Body of pancreas (tissue), 4 donors: ENCODE results near the gene CD160. TPM values are rescaled to one million over a fixed set of nuclear protein-coding genes. Genes with fewer than 3 reads are reported as not detected.
"Not testable (repeated sequence)": the region's sequence is repeated elsewhere in the genome, so short reads cannot be mapped to it uniquely, and the experiment has no call there.

Experiments
- ATAC-seq: fragments of 150-250 bp; one replicate; pipeline ENCODE4 v1.9.1; 2016
- DNase-seq, 4 donors: peaks; one replicate each; pipeline ENCODE4 v3.0.0-alpha.2; 2019
- H3K27ac ChIP-seq, 4 donors: fragments of 200-600 bp; sonication (generic); 1 replicate in 3 of 4; 2 replicates in 1 of 4; pipeline versions ENCODE4 v1.5.1 to v1.6.1; 2016 to 2019; ENCODE audit warnings: mild to moderate bottlenecking in 1 of 4, mixed read lengths in 1 of 4, moderate library complexity in 1 of 4
- H3K27me3 ChIP-seq, 2 donors: fragments of 200-600 bp; sonication (generic); one replicate each; pipeline ENCODE4 v1.6.0; 2016; ENCODE audit warnings: mild to moderate bottlenecking in 1 of 2
- H3K36me3 ChIP-seq, 2 donors: fragments of 200-600 bp; sonication (generic); replicated peaks in 1 of 2; 2 replicates each; pipeline ENCODE4 v1.5.1; 2016; ENCODE audit warnings: low read depth in 2 of 2; ENCODE audit not compliant: insufficient read depth in 1 of 2
- H3K4me1 ChIP-seq: fragments of 200-600 bp; sonication (generic); one replicate; pipeline ENCODE4 v1.6.0; 2016
- H3K4me3 ChIP-seq, 2 donors: fragments of 200-600 bp; sonication (generic); 1 replicate in 1 of 2; 2 replicates in 1 of 2; pipeline ENCODE4 v1.5.1; 2016 to 2019
- H3K9me3 ChIP-seq, 3 donors: fragments of 200-600 bp; sonication (generic); 1 replicate in 2 of 3; 2 replicates in 1 of 3; pipeline ENCODE4 v1.5.1; 2016
- CTCF ChIP-seq, 7 experiments: fragments of 450-650 bp in 4 of 7; fragments of 200-600 bp in 3 of 7; sonication (generic) in 3 of 7; IDR thresholded peaks; one replicate each; pipeline ENCODE4 v1.5.1; 2016 to 2019; ENCODE audit warnings: antibody characterized with exemption in 7 of 7
- POLR2A ChIP-seq, 3 donors: fragments of 450-650 bp; IDR thresholded peaks; one replicate each; pipeline ENCODE4 v1.6.1; 2016; ENCODE audit warnings: antibody characterized with exemption in 3 of 3, mild to moderate bottlenecking in 2 of 3
- WGBS, 2 donors: methylation state at CpG; one replicate each; pipeline ENCODE4 v1.1.5; 2017; 5-methylcytosine and 5-hydroxymethylcytosine counted together
- intact Hi-C: fragments of 100-400 bp; cut with DNase I; formaldehyde crosslinking; loops from one replicate; pipeline ENCODE4 v1.15.1; 2023
- total RNA-seq, 2 donors: library from RNA; depleted of rRNA; stranded (reverse); fragments of >200 nt; gene quantifications; one replicate each; pipeline ENCODE4 v1.1.0, GENCODE V29; 2016

CD160 gene
- total RNA-seq, 2 donors from 2014 or later: not detected

GRCh38 chr1:145716641-145717345 is 2.5 kb upstream of the CD160 start:
- no peaks in the 10 kb centered on the region for H3K36me3 ChIP-seq
- intact Hi-C loops: no loop called here
- no peaks in the 10 kb centered on the region for H3K9me3 ChIP-seq
- 76 to 89% methylated on average over 10 of the region's 10 CpGs for WGBS, 2 donors
- DNase-seq: no peak
- TF ChIP-seq CTCF (IDR thresholded peaks at IDR 0.05): no peak
- no peak for TF ChIP-seq POLR2A (IDR thresholded peaks at IDR 0.05)
- no peaks in the 10 kb centered on the region for H3K27me3 ChIP-seq
- H3K4me3 ChIP-seq: no peak overlapping the region
- no peak overlapping the region for H3K27ac ChIP-seq
- no peak for ATAC-seq
- H3K4me1 ChIP-seq: peaks cover 43% of the 10 kb centered on the region

- no peak for TF ChIP-seq CTCF (IDR thresholded peaks at IDR 0.05)
- TF ChIP-seq POLR2A (IDR thresholded peaks at IDR 0.05): no peak
- no peak for ATAC-seq
Observed at GRCh38 chr1:145717833-145718232, 1.5 kb upstream of the CD160 start.

GRCh38 chr1:145718465-145718864 is 834 bp upstream of the CD160 start:
- ATAC-seq, H3K27me3 ChIP-seq, DNase-seq, H3K9me3 ChIP-seq, H3K27ac ChIP-seq, H3K36me3 ChIP-seq, H3K4me3 ChIP-seq, intact Hi-C loops: not testable (repeated sequence)
- H3K4me1 ChIP-seq: peaks cover 38% of the 10 kb centered on the region
- WGBS, 2 donors: 94 to 96% methylated on average over 5 of the region's 5 CpGs

More at GRCh38 chr1:145717833-145718232, 1.5 kb upstream of the CD160 start:
- Histone ChIP-seq H3K4me1 (peaks cover 38% of the 10 kb centered on the region), H3K9me3 (no peaks in the 10 kb centered on the region), H3K27ac (no peak overlapping the region), H3K36me3 (no peaks in the 10 kb centered on the region), H3K27me3 (no peaks in the 10 kb centered on the region), H3K4me3 (no peak overlapping the region)
- WGBS, 2 donors: 7% methylated on average over 1 of the region's 1 CpG; no CpG with 5 or more reads in 1 of the 2 donors
- intact Hi-C loops: no loop called here
- peak; percentile 26 to 68 (median 34) for DNase-seq

GRCh38 chr1:145720556-145720877 is 1.2 kb downstream of the CD160 start:
- TF ChIP-seq CTCF (IDR thresholded peaks at IDR 0.05) (no peak), POLR2A (IDR thresholded peaks at IDR 0.05) (no peak)
- Histone ChIP-seq H3K4me1 (peaks cover 18% of the 10 kb centered on the region), H3K4me3 (no peak overlapping the region), H3K9me3 (no peaks in the 10 kb centered on the region), H3K27ac (no peak overlapping the region), H3K36me3 (no peaks in the 10 kb centered on the region), H3K27me3 (no peaks in the 10 kb centered on the region)
- no peak for DNase-seq
- no peak for ATAC-seq
- intact Hi-C loops: no loop called here
- WGBS, 2 donors: 30 to 47% methylated on average over 4 to 5 of the region's 5 CpGs

- no peak overlapping the region for H3K27ac ChIP-seq
- ATAC-seq (peak; percentile 90), DNase-seq (peak; percentile 65 to 77 (median 73))
- intact Hi-C loops: no loop called here
- TF ChIP-seq POLR2A (IDR thresholded peaks at IDR 0.05) (no peak), CTCF (IDR thresholded peaks at IDR 0.05) (peak; percentile 82 to 96 (median 88))
- 7 to 22% methylated on average over 21 to 42 of the region's 47 CpGs for WGBS, 2 donors
- no peaks in the 10 kb centered on the region for H3K36me3 ChIP-seq
- no peaks in the 10 kb centered on the region for H3K27me3 ChIP-seq
- peaks cover 16% of the 10 kb centered on the region for H3K4me1 ChIP-seq
- no peak overlapping the region for H3K4me3 ChIP-seq
- H3K9me3 ChIP-seq: no peaks in the 10 kb centered on the region
Observed at GRCh38 chr1:145720878-145721671, 1.8 kb downstream of the CD160 start.

GRCh38 chr1:145726193-145726592 is 6.9 kb downstream of the CD160 start:
- DNase-seq, H3K9me3 ChIP-seq, intact Hi-C loops, H3K4me1 ChIP-seq, ATAC-seq, H3K27me3 ChIP-seq, H3K36me3 ChIP-seq, H3K27ac ChIP-seq, H3K4me3 ChIP-seq: not testable (repeated sequence)
- WGBS, 2 donors: 87 to 94% methylated on average over 5 of the region's 5 CpGs
